ENCODE measurements around the gene FOXS1.

FOXS1 gene

GRCh38 chr20:31877684-31878083 lies 32.3 kb upstream of the FOXS1 start:
- DNase-seq (ENCODE audit: extremely low read depth, insufficient read length) = no peak

GRCh38 chr20:31875671-31876070 lies 30.3 kb upstream of the FOXS1 start:
- H3K27me3 ChIP-seq (replicated peaks; ENCODE audit: control insufficient read depth, insufficient read depth, low read length) = peaks cover 3% of the 10 kb centered on the region
- no peak for TF ChIP-seq CTCF (IDR thresholded peaks at IDR 0.05; ENCODE audit: insufficient read depth, low read length, poor library complexity, severe bottlenecking)
- H3K4me3 ChIP-seq (replicated peaks; ENCODE audit: low read depth, low read length) = no peak overlapping the region
- no peak for DNase-seq (ENCODE audit: extremely low read depth, insufficient read length)
- no peaks in the 10 kb centered on the region for H3K36me3 ChIP-seq (ENCODE audit: control insufficient read depth, insufficient read depth, low read length)

More at GRCh38 chr20:31877684-31878083, 32.3 kb upstream of the FOXS1 start:
- TF ChIP-seq CTCF (IDR thresholded peaks at IDR 0.05; ENCODE audit: insufficient read depth, low read length, poor library complexity, severe bottlenecking) = no peak
- Histone ChIP-seq H3K36me3 (ENCODE audit: control insufficient read depth, insufficient read depth, low read length) (no peaks in the 10 kb centered on the region), H3K27me3 (replicated peaks; ENCODE audit: control insufficient read depth, insufficient read depth, low read length) (no peaks in the 10 kb centered on the region; the same call in none of the 2 replicates), H3K4me3 (replicated peaks; ENCODE audit: low read depth, low read length) (no peak overlapping the region)

- no peak for TF ChIP-seq CTCF (IDR thresholded peaks at IDR 0.05; ENCODE audit: insufficient read depth, low read length, poor library complexity, severe bottlenecking)
- Histone ChIP-seq H3K4me3 (replicated peaks; ENCODE audit: low read depth, low read length) (no peak overlapping the region), H3K36me3 (ENCODE audit: control insufficient read depth, insufficient read depth, low read length) (no peaks in the 10 kb centered on the region), H3K27me3 (replicated peaks; ENCODE audit: control insufficient read depth, insufficient read depth, low read length) (peaks cover 5% of the 10 kb centered on the region)
- no peak for DNase-seq (ENCODE audit: extremely low read depth, insufficient read length)
Observed at GRCh38 chr20:31872406-31872805, 27.0 kb upstream of the FOXS1 start.

- no peaks in the 10 kb centered on the region for H3K36me3 ChIP-seq (ENCODE audit: control insufficient read depth, insufficient read depth, low read length)
- no peak for DNase-seq (ENCODE audit: extremely low read depth, insufficient read length)
- H3K27me3 ChIP-seq (replicated peaks; ENCODE audit: control insufficient read depth, insufficient read depth, low read length) = peaks cover 5% of the 10 kb centered on the region
- no peak for TF ChIP-seq CTCF (IDR thresholded peaks at IDR 0.05; ENCODE audit: insufficient read depth, low read length, poor library complexity, severe bottlenecking)
- H3K4me3 ChIP-seq (replicated peaks; ENCODE audit: low read depth, low read length) = no peak overlapping the region
Observed at GRCh38 chr20:31871618-31871954, 26.2 kb upstream of the FOXS1 start.

- no peak for DNase-seq (ENCODE audit: extremely low read depth, insufficient read length)
- Histone ChIP-seq H3K36me3 (ENCODE audit: control insufficient read depth, insufficient read depth, low read length) (no peaks in the 10 kb centered on the region), H3K4me3 (replicated peaks; ENCODE audit: low read depth, low read length) (peak overlapping the region; percentile 44), H3K27me3 (replicated peaks; ENCODE audit: control insufficient read depth, insufficient read depth, low read length) (peaks cover 5% of the 10 kb centered on the region)
- TF ChIP-seq CTCF (IDR thresholded peaks at IDR 0.05; ENCODE audit: insufficient read depth, low read length, poor library complexity, severe bottlenecking) = no peak
Observed at GRCh38 chr20:31870726-31871617, 25.6 kb upstream of the FOXS1 start.
